Ishikawa (cell line): ENCODE data around the gene LBHD2.

ENCODE experiments used
- CEBPB ChIP-seq: IDR thresholded peaks from 2 replicates; pipeline ENCODE4 v1.6.1; 2012
- CREB1 ChIP-seq: IDR thresholded peaks from 2 replicates; pipeline ENCODE4 v1.6.1; 2012; ENCODE audit warnings: low read depth
- EGR1 ChIP-seq: IDR thresholded peaks from 2 replicates; pipeline ENCODE4 v1.6.1; 2012
- EP300 ChIP-seq: IDR thresholded peaks from 2 replicates; pipeline ENCODE4 v1.6.1; 2012; ENCODE audit warnings: borderline replicate concordance
- FOXM1 ChIP-seq: IDR thresholded peaks from 2 replicates; pipeline ENCODE4 v1.6.1; 2012; ENCODE audit warnings: low read depth, borderline replicate concordance
- MAX ChIP-seq: IDR thresholded peaks from 2 replicates; pipeline ENCODE4 v1.6.1; 2012
- NFIC ChIP-seq: IDR thresholded peaks from 2 replicates; pipeline ENCODE4 v1.6.1; 2012
- RAD21 ChIP-seq: IDR thresholded peaks from 2 replicates; pipeline ENCODE4 v1.6.1; 2012; ENCODE audit warnings: low read depth
- TAF1 ChIP-seq: IDR thresholded peaks from 2 replicates; pipeline ENCODE4 v1.6.1; 2012; ENCODE audit warnings: low read depth, mild to moderate bottlenecking
- TCF12 ChIP-seq: IDR thresholded peaks from 2 replicates; pipeline ENCODE4 v1.6.1; 2012; ENCODE audit warnings: low read depth
- TEAD4 ChIP-seq: IDR thresholded peaks from 2 replicates; pipeline ENCODE4 v1.6.1; 2012
- USF1 ChIP-seq: IDR thresholded peaks from 2 replicates; pipeline ENCODE4 v1.6.1; 2012
- YY1 ChIP-seq: IDR thresholded peaks from 2 replicates; pipeline ENCODE4 v1.6.1; 2012; ENCODE audit warnings: low read depth
- ZBTB7A ChIP-seq: IDR thresholded peaks from 2 replicates; pipeline ENCODE4 v1.6.1; 2012; ENCODE audit warnings: low read depth
- TF ChIP-seq, protein P1 (sequence below): IDR thresholded peaks from 2 replicates; pipeline ENCODE4 v1.6.1; 2012; ENCODE audit warnings: low read depth, mild to moderate bottlenecking

Gene LBHD2

DNA sequence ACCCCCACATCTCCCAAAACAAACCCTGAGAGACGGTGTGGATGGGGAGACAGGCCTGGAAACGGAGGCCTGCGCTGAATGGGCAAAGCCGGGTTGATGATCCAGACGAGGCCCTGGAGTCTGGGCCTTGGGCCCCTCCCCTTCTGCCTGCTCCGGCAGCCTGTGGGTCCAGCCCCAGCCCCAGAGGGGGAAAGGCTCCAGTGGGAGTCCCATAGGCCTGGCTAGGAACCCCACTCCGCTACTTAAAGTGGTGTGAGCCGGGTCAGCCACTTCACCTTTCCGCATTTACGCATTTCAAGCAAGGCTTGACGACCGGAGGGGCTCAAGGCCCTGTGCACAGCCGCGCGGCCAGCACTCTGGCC is 38.6 kb downstream of the LBHD2 start:
- no peak for TF ChIP-seq TEAD4
- TF ChIP-seq FOXM1: no peak
- no peak for TF ChIP-seq EGR1
- no peak for TF ChIP-seq MAX
- no peak for TF ChIP-seq EP300
- TF ChIP-seq TCF12: no peak

DNA sequence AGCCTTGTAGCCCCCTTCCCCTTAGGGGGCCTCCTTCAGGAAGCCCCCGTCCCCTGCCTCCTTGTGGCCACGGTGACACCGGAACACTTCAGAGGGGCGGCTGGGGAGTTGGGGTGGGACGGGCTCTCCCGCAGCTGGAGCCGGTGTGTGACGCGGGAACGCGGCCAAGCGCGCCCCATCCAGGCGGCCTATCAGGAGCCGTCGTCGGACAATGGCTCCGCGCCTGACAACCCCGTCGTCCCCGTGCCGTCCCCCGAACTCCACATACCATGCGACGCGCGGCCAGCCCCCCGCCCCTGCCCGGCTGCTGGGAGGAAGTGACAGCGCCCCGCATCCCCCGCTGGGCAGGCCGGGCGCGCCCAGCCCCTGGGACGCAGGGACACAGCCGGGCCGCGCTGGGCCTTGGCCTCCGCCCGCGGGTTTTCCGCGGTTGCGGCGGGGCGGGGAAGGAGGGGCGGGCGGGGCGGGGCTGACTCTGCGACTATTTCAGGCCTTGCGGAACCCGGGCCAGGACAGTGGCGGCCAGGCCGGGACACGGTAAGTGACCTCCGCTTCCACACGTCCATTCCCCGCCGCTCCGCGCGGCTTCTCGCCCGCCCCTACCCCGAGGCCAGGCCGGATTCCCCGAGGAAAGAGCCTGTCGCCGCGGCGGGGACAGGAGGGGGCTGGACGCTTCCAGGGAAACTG is 39.1 kb downstream of the LBHD2 start, which contains the start of gene TNFAIP2:
Gene TNFAIP2, plus strand, starts transcription at position 515 of the 687 bp plus-strand sequence. CDS start 2,997 bp downstream, outside the sequence.
- TF ChIP-seq TCF12 (peak; percentile 45), RAD21 (no peak), EP300 (peak; percentile 37; the same call in 1 of the 2 replicates), TAF1 (0 out of 2 replicates have a peak, but pooled peaks have one; percentile 34), CREB1 (no peak), TEAD4 (peak; percentile 53; the same call in 1 of the 2 replicates), MAX (peak; percentile 46; the same call in 1 of the 2 replicates), FOXM1 (no peak), CEBPB (no peak), NFIC (peak; percentile 49; the same call in 1 of the 2 replicates), ZBTB7A (peak; percentile 76; the same call in 1 of the 2 replicates), EGR1 (no peak), USF1 (0 out of 2 replicates have a peak, but pooled peaks have one; percentile 6), YY1 (peak; percentile 56)
- TF ChIP-seq, protein P1, sequence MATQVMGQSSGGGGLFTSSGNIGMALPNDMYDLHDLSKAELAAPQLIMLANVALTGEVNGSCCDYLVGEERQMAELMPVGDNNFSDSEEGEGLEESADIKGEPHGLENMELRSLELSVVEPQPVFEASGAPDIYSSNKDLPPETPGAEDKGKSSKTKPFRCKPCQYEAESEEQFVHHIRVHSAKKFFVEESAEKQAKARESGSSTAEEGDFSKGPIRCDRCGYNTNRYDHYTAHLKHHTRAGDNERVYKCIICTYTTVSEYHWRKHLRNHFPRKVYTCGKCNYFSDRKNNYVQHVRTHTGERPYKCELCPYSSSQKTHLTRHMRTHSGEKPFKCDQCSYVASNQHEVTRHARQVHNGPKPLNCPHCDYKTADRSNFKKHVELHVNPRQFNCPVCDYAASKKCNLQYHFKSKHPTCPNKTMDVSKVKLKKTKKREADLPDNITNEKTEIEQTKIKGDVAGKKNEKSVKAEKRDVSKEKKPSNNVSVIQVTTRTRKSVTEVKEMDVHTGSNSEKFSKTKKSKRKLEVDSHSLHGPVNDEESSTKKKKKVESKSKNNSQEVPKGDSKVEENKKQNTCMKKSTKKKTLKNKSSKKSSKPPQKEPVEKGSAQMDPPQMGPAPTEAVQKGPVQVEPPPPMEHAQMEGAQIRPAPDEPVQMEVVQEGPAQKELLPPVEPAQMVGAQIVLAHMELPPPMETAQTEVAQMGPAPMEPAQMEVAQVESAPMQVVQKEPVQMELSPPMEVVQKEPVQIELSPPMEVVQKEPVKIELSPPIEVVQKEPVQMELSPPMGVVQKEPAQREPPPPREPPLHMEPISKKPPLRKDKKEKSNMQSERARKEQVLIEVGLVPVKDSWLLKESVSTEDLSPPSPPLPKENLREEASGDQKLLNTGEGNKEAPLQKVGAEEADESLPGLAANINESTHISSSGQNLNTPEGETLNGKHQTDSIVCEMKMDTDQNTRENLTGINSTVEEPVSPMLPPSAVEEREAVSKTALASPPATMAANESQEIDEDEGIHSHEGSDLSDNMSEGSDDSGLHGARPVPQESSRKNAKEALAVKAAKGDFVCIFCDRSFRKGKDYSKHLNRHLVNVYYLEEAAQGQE: no peak

- TF ChIP-seq RAD21 (peak; percentile 53), ZBTB7A (peak; percentile 73), EP300 (0 out of 2 replicates have a peak, but pooled peaks have one; percentile 4), FOXM1 (no peak)
These were observed 39.9 kb downstream of the LBHD2 start for GRCh38 chr14:103123634-103124500.

- TF ChIP-seq ZBTB7A (no peak), NFIC (no peak), EP300 (no peak), TCF12 (no peak), YY1 (no peak), TAF1 (no peak), RAD21 (no peak), CREB1 (no peak), FOXM1 (no peak), MAX (no peak), EGR1 (no peak), USF1 (no peak), TEAD4 (no peak), CEBPB (no peak)
- TF ChIP-seq, protein P1: no peak
These were observed 40.5 kb downstream of the LBHD2 start for GRCh38 chr14:103124501-103125001.
